HL-60/S4 (cell line): Measurements from ENCODE around the gene NCMAP.
"Not testable (repeated sequence)": the region's sequence is repeated elsewhere in the genome, so short reads cannot be mapped to it uniquely, and the experiment has no call there.

Experiments used
- in situ Hi-C: fragments of 300-500 bp; cut with MboI; formaldehyde crosslinking; loops from 2 replicates; pipeline ENCODE4 v1.14.3; 2022; ENCODE audit warnings: low sequenced_read_pairs

The NCMAP gene

DNA sequence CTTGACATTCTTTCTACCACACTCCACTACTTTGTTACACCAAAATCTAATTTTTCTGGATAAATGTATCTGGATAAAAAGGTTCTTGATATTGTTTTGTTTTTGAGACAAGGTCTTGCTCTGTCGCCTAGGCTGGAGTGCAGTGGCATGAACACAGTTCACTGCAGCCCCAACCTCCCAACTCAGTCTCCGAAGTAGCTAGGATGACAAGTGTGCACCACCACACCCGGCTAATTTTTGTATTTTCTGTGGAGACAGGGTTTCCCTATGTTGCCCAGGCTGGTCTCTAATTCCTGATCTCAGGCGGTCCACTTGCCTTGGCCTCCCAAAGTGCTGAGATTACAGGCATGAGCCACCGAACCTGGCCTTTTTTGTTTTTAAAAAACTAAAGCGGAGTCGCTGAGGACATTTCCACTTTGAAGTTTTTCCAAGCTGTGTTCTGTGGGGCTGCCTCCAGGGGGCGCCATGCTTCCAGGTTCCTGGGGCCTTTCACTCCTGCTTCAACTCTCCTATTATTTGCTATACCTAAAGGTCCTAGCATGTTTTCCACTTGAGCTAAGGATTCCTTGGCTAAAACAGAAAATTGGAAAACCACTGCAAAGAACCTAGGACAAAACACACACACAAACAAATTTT, 14.1 kb upstream of the NCMAP start:
- in situ Hi-C loops: no loop called here

DNA sequence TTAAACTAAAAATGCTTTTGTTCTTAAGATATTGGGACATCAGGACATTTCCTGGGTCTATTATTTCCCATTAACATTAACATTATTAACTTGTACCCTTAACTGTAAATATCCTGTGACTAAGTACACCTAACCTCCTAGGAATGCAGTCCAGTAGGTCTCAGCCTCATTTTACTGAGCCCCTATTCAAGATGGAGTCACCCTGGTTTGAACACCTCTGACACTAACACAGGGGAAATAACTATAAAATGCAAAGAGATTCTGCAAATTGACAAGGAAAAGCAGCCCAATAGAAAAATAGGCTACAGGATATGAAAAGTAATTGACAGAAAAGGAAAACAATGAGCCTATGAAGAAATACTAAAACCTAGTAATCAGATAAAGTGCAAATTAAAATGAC, 11.6 kb upstream of the NCMAP start:
- in situ Hi-C loops: no loop called here

DNA sequence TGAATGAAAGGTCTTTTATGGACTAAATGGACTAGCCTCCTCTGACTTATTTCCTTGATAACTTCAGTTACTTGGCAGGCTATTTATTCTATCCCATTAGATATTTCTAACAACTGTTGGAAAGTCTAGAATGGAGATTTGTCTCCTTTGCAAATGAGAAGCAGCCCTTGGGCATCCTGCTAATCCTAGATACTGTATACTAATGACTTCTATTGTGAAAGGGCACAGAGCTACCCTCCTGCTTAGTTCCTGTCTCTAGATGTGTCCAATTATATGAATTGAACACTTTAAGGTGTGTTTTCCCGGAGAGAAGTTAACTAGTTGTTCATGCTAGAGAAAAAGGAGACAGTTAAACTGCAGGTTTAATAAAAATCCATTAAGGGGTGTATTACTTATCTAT, 10.2 kb upstream of the NCMAP start:
- in situ Hi-C loops: no loop called here

DNA sequence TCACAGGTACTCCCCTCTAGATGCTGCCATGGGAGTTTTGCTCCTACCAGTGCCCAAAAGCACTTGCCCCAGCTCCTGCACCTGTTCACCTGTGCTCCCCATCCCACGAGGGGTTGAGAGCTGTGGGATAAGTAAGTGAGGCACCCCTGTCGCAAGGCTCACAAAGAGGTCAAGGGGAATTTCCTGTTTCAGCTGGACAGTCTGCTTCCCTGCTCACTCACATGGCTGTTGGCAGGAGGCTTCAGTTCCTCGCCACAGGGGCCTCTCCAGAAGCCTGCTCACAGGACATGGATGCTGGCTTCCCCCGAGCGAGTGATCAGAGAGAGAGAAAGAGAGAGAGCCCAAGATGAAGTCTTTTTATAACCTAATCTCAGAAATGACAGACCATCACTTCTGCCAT, 8.7 kb upstream of the NCMAP start:
- in situ Hi-C loops: no loop called here

DNA sequence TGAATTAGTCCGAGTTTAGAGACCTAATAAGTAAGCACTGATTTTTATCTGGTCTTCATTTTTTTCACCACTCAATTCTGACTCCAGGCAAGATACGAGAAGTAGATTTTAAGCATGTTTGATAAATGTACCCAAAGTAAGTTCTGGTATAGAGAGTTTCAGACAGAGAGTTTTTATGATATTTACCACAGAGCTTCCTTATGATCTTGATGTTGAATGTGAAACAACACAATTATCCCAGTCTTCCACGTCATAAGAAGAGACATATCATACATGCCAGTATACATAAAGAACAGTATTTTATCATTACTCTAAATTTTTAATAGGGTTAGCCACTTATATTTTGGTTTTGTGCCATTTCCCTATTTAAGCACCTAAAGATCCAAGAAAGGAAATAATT, 7.8 kb upstream of the NCMAP start:
- in situ Hi-C loops: no loop called here

DNA sequence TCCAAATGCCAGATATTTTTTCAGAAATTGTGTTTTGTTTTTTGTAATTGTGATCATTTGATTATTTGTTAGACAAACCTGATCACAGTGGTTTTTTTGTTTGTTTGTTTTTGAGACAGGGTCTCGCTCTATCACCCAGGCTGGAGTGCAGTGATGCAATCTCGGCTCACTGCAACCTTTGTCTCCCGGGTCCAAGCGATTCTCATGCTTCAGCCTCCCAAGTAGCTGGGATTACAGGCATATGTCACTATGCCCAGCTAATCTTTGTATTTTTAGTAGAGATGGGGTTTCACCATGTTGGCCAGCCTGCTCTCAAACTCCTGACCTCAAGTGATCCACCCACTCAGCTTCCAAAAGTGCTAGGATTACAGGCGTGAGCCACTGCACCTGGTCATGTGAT, 6.7 kb upstream of the NCMAP start:
- in situ Hi-C loops: not testable (repeated sequence)

DNA sequence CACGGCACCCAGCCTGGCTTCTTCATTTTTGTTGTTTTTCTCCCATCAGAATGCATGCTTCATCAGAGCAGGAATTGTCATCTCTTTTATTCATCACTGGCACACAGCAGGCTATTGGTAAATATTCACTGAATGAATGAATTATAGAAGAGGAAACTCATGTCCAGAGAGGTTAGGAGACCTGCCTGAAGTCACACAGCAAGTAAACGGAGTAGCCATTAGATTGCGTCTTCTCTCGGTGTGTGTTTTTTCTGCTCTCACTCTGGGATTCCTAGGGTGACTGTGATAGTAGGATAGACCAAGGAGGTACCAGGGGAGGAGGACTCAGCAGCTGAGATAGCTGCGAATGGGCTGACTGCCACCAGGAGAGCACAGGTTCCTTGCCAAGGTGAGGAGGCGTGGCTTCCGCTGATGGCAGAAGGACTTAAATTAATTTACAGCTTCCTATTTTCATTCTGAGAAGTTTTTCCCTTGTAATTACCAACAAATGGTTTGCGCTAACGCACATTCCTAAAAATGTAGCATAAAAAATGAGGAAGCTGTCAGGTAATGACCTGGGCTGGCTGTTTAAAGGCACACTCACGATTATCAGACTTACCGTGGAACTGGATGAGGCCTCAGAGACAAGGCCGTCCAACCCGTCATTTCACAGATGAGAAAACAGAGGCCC, 4.5 kb upstream of the NCMAP start:
- in situ Hi-C loops: no loop called here

DNA sequence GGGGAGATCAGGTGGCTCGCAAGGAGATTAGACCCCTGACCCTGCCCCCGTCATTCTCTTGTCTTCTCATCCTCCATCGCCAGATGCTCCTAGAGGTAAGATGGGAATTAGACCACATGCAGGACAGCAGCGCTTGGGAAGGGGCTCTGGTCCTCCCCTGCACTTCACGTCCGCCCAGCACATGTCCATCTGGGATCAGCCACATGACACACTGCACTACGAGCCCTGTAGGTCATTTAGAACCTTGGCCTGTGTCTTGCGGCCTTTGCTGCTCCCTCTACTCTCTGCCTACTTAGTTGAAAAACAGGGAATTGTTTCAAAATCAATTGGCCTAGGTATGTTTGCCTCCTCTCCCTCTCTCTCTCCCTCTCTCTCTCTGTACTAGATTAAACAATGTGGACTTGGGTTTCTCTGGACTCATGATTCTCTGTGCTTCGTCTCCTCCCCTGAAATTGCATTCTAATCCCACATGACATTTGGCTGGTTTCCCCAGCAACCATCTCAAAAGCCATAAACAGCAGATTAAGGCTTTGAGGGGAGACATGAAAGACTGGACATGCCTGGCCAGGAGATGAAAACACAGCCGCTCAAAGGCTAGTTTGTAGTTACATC, 3.8 kb upstream of the NCMAP start:
- in situ Hi-C loops: no loop called here

DNA sequence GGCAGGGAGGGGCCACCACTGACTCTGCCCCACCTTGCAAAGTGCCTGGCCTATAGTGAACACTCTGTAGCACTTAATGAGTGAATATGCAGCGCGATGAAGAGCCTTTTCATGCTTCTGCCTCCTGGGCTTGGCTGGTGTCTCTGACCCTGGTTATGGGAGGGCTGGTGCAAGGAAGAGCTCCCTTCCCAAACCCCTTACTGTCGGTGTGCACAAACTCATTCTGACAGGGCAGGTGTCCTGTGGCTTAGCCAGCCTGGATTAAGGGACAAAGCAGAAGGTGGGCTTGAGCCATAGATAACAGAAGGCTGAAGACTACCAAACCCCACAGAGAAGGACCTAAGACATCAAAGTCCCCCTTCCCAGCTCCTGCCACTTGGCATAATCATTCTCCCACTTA, 2.0 kb upstream of the NCMAP start:
- in situ Hi-C loops: no loop called here

DNA sequence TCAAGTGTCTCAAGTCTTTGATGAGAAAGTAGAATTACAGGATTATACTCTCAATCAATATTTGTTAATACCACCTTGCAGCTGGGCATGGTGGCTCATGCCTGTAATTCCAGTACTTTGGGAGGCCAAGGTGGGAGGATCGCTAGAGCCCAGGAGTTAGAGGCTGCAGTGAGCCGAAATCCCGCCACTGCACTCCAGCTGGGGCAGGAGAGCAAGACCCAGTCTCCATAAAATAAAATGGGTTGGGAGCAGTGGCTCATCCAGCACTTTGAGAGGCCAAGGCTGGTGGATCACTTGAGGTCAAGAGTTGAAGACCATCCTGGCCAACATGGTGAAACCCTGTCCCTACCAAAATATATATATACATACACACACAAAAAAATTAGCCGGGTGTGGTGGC, 1.2 kb upstream of the NCMAP start:
- in situ Hi-C loops: no loop called here

DNA sequence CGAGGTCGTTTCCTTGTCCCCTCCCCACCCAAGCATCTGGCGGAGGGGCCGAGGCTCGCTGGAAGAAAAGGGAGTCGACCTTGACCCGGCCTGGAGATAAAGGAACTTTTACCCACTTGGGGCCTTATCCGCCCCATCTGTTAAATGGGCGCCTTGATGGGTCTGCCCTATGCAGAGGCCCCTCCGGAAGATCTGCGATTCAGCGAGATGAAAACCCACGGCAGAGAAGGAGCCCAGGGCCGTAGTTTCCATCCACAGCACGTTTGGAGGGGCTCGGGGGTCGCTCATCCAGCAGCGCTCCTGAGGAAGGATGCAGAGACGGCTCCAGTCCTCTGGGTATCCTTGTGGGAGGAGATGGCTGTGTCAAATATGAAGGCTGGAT, 518 bp downstream of the NCMAP start:
- in situ Hi-C loops: no loop called here

DNA sequence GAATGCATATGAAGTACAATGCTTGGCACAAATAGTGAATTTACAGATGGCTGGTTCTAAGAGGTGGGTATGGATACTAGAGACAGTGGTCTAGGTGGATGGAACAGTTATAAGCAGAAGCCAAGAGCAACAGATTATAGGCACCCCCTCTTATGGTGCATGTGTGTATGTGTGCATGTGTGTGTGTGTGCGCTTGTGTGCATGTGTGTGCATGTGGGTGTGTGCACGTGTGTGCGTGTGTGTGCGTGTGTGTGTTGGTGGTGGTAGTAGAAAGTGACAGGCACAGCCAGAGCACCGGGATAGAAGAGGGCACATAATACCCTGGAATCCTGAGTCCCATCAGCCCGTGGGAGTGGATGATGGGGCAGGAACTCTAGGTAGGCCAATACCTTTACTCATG, 1.3 kb downstream of the NCMAP start:
- in situ Hi-C loops: no loop called here

DNA sequence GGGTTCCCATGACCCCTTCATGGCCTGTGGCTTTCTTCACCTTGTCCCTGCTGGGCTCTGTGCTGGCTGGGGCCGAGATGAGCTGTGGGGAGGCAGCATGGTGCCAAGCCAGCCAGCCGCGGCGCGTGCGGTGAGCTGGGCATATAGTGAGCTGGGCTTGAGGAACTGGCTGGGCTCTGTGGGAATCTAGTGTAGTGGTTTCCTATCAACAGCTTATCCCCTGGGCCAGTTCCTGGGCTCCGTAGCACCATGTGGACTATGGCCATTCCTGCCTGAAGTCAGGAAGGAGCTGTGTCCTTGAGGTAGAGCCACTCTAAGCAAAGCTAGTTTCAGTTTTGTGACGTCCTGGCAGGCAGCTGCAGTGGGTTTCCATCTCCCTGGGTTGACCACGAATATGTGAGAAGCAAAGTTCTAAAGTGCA, 1.8 kb downstream of the NCMAP start:
- in situ Hi-C loops: no loop called here

DNA sequence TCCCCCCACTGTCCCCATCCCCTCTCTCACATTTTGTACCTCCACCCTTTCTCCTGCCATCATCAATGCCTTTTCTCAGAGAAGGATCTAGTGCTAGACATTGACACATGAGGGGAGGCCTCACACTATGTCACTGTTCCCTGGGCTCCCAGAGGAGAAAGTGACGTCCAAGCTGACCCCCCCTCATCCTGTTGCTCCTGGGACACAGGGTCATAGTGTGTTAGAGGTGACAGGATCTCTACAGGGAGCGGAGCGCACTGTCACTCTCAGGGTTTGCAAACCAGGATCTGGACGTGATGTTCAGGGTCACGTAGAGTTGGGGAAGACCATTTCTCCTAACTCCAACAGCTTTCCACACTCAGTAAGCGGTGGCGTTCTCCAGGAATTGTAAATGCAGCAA, 2.6 kb downstream of the NCMAP start:
- in situ Hi-C loops: no loop called here

DNA sequence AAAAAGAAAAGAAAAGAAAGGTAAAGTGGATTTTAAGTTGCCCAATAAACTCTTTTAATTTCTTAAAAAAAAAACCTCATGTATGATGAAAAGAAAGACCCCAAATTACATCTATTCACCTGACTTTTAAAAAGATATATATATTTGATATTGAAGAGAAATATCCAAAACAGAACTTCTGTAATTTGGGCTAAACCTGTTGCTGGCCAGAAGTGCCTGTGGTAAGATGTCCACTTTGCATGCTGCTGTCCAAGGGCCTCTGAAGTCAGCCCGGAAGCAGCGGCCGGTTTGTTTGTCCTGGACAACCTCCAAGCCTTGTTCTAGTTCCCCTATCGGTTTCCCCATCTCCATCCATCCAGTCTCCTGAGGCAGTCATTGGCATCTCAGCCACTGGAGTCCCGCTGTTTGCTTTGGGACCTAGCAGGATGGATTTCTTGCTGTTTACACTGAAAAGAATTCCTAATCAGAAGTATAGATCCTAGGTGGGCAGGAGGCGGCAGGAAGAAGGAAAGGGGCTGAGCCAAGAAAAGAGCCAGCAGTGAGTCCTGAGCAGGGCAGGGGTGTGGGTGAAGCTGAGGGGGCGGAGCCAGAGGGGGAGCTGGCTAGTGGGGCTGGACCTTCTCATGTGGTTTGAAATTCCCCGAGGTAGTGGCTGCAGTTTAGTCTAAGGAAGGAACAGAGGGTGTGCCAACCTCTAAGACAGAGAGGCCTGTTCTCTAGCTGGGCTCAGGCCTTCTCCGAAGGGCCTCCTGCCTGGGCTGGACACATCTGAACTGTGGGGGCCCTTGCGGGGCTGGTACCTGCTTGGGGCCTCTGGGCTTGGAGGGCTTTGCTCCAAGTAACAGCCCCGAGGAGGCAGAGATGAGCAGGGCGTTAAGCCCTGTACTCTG, 3.3 kb downstream of the NCMAP start:
- in situ Hi-C loops: no loop called here

DNA sequence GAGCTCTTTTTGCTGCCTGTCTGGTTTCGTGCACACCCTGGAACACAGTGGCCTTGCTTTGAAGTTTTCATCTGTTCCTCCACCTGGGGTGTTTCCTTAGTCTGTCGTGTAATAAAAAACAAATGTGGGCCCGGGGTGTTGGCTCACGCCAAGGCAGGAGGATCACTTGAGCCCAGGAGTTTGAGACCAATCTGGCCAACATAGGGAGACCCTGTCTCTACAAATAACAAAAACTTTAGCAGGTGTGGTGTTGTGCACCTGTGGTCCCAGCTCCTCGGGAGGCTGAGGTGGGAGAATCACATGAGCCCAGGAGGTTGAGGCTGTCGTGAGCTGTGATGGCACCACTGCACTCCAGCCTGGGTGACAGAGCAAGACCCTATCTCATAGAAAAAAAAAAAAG, 4.5 kb downstream of the NCMAP start:
- in situ Hi-C loops: no loop called here

DNA sequence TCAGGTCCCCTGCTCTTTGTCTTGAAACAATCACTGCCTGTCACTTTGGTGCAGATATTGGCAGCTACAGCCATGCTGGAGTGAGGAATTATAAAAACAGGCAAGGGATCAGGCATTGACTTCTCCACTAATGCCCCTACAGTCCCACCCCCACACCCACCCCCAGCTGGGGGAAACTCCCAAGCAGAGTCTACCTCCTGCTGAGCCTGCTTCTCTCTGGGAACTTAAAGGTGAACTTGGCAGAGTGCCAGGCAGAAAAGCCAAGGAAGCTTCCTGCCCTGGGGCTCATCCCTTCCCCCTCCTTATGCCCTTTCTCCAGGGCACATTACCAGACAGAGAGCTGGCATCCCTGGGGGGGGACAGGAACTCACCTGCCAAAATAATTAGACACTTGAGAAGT, 6.7 kb downstream of the NCMAP start:
- in situ Hi-C loops: no loop called here

DNA sequence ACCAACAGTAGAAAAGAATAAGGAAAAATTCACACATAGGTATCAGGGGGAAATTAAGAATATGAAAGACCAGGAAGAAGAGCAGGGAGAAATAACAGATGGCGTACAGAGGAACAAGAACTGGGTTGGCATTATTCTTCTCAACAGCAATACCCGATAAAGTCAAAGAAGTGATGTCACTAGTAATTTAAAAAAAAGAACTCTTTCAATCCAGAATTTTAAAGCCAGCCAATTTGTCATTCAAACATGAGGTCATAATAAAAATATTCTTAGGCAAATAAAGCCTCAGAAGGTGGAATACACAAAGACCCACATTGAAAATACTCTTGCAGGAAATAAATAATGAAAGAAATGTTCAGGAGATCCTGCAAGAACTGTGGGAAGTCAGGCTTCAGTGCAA, 8.8 kb downstream of the NCMAP start:
- in situ Hi-C loops: no loop called here

DNA sequence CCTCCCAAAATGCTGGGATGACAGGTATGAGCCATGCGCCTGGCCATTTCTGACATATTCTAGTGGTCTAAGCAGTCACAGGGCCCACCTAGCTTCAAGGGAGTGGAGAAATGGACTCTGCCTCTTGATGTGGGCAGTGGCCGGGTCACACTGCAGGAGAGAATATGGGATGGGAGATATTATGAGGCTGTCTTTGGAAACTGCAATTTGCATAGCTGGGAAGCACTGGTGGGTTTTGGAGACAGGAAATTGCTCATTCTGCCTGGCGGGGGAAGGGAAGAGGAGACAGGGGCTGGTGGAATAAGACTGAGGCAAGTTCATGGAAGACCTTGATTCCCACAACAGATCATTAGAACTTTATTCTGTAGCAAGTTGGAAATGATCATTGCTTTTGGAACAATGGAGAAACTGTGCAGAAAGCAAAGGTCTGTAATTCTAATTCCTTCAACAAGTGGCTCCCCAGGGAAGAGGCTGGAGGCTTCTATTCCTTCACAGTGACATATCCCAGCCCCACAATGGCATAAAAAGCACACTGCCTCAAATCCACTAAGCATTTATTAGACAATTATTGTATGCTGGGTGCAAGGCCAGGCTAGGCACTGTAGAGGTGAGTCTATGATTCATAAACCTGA, 10.5 kb downstream of the NCMAP start:
- in situ Hi-C loops: no loop called here

DNA sequence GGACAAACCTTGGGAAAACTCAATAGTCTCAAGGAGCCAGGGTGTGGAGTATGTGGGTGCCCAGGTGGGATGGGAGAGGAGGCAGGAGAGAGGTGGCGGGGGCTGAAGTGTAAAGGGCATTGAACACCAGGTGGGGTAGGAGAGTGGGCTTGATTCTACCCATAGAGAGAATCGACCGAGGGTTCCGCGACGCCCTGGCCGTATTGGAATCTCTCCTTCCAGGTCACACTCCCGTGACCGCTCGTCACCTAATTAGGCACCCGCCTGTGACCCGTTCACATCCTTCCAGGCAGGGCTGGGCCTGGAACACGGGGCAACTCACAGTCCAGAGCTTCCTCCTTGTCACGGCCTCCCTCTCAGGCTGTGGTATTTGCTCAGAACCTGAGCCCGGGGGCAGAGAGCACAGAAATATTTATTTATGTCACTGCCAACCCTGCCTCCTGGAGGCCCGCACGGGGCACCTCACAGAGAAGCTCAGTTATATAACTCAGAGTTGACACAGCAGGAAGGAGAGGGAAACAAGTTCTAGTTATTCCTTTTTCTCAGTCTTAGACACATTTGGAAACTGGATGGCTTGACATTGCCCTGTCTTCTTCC, 12.0 kb downstream of the NCMAP start:
- in situ Hi-C loops: no loop called here

DNA sequence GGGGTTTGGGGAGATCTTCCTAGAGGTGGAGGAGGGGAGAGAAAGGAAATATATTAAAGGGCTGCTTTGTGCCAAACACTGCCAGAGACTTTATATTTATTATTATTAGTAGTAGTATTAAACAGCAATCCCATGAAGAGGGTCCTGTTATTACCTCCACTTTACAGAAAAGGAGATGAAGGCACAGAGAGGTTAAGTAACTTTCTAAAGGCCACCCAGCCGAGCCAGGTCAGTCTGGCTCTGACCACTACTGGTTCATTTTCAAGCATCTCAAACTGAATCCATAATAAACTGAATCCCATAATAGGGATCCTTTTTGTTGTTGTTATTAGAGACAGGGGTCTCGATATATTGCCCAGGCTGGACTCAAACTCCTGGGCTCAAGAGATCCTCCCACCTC, 12.6 kb downstream of the NCMAP start:
- in situ Hi-C loops: no loop called here
